Stomach (tissue), 9 donors: ENCODE data around the gene ATP5ME. TPM values are rescaled to one million over a fixed set of nuclear protein-coding genes. Genes with fewer than 3 reads are reported as not detected.

ENCODE experiments used
- DNase-seq, 2 donors: peaks; one replicate each; pipeline versions ENCODE4 v3.0.0 to v3.0.0-alpha.2; 2013 to 2019
- H3K27ac ChIP-seq, 5 donors: fragments of 200-600 bp in 4 of 5; sonication (generic) in 4 of 5; one replicate each; pipeline ENCODE4 v1.5.1; 2013 to 2019; ENCODE audit warnings: mild to moderate bottlenecking in 1 of 5, moderate library complexity in 1 of 5
- H3K27me3 ChIP-seq, 3 donors: fragments of 200-600 bp; sonication (generic); one replicate each; pipeline ENCODE4 v1.5.1; 2017 to 2019; ENCODE audit warnings: mixed run types in 1 of 3
- H3K36me3 ChIP-seq, 4 donors: fragments of 200-600 bp; sonication (generic); 1 replicate in 3 of 4; 2 replicates in 1 of 4; pipeline ENCODE4 v1.5.1; 2016 to 2019
- H3K4me1 ChIP-seq, 4 donors: fragments of 200-600 bp; sonication (generic); one replicate each; pipeline ENCODE4 v1.5.1; 2016 to 2019
- H3K4me3 ChIP-seq, 4 donors: fragments of 200-600 bp; sonication (generic) in 3 of 4; one replicate each; pipeline ENCODE4 v1.5.1; 2016 to 2019; ENCODE audit warnings: mild to moderate bottlenecking in 1 of 4
- H3K9me3 ChIP-seq, 4 donors: fragments of 200-600 bp; sonication (generic); one replicate each; pipeline ENCODE4 v1.5.1; 2016 to 2019
- CTCF ChIP-seq, 7 experiments: fragments of 450-650 bp in 4 of 7; fragments of 200-600 bp in 3 of 7; sonication (generic) in 3 of 7; IDR thresholded peaks; one replicate each; pipeline ENCODE4 v1.5.1; 2016 to 2019; ENCODE audit warnings: antibody characterized with exemption in 7 of 7, control low read depth in 2 of 7, mild to moderate bottlenecking in 1 of 7
- EP300 ChIP-seq: sonication (generic); formaldehyde crosslinking; IDR thresholded peaks from one replicate; pipeline ENCODE4 v1.6.1; 2017; ENCODE audit warnings: antibody characterized with exemption
- POLR2A ChIP-seq, 4 donors: fragments of 450-650 bp; IDR thresholded peaks; one replicate each; pipeline ENCODE4 v1.6.1; 2016; ENCODE audit warnings: antibody characterized with exemption in 4 of 4, control low read depth in 2 of 4, mild to moderate bottlenecking in 1 of 4, moderate library complexity in 1 of 4
- POLR2AphosphoS5 ChIP-seq, 3 donors: sonication (generic); formaldehyde crosslinking; IDR thresholded peaks; one replicate each; pipeline ENCODE4 v1.6.1; 2016; ENCODE audit warnings: antibody characterized with exemption in 3 of 3
- WGBS, 5 donors: extraction: QIAGEN DNeasy Blood & Tissue Kit in 3 of 5; methylation state at CpG; one replicate each; pipeline versions ENCODE4 v1.1.5 to v1.1.7; 2013 to 2018; 5-methylcytosine and 5-hydroxymethylcytosine counted together
- intact Hi-C: fragments of 100-400 bp; cut with DNase I; formaldehyde crosslinking; loops from one replicate; pipeline ENCODE4 v1.15.1; 2023; ENCODE audit warnings: low total_unique reads
- polyA plus RNA-seq, 3 donors: library from polyadenylated mRNA; stranded (reverse); fragments of 200-250 nt; gene quantifications; one replicate each; pipeline ENCODE4 v1.2.3, GENCODE V29; 2013
- total RNA-seq, 5 donors: library from RNA; depleted of rRNA; stranded (reverse); fragments of >200 nt; gene quantifications; one replicate each; pipeline versions ENCODE4 v1.1.0 to v1.2.3, GENCODE V29; 2014 to 2016
- donor health status: healthy with polysubstance abuse.
- donor health status: Bipolar disorder and iron deficiency.
- donor health status: healthy.

The ATP5ME gene
- total and polyA plus RNA-seq, 8 donors, result 8.0 to 876 (median 471) TPM

GRCh38 chr4:685679-686412 is 11.8 kb upstream of the ATP5ME start:
- no peak for TF ChIP-seq CTCF (IDR thresholded peaks at IDR 0.05)
- TF ChIP-seq EP300, result no peak
- TF ChIP-seq POLR2A (IDR thresholded peaks at IDR 0.05), result no peak
- TF ChIP-seq POLR2AphosphoS5 (IDR thresholded peaks at IDR 0.05), result no peak
- Histone ChIP-seq H3K4me1 (peaks cover 44 to 71% (median 64%) of the 10 kb centered on the region in 4 donors), H3K27ac (no peak overlapping the region), H3K27me3 (peaks cover 0 to 14% (median 0%) of the 10 kb centered on the region in 3 donors), H3K36me3 (peaks cover 0 to 9% (median 8%) of the 10 kb centered on the region in 4 donors), H3K9me3 (no peaks in the 10 kb centered on the region), H3K4me3 (no peak overlapping the region)
- intact Hi-C loops, result no loop called here
- 92 to 95% (median 94%) methylated on average over 27 to 37 of the region's 37 CpGs for WGBS, 5 donors
- DNase-seq, result peak in 1 of 2 donors; percentile 7

DNA sequence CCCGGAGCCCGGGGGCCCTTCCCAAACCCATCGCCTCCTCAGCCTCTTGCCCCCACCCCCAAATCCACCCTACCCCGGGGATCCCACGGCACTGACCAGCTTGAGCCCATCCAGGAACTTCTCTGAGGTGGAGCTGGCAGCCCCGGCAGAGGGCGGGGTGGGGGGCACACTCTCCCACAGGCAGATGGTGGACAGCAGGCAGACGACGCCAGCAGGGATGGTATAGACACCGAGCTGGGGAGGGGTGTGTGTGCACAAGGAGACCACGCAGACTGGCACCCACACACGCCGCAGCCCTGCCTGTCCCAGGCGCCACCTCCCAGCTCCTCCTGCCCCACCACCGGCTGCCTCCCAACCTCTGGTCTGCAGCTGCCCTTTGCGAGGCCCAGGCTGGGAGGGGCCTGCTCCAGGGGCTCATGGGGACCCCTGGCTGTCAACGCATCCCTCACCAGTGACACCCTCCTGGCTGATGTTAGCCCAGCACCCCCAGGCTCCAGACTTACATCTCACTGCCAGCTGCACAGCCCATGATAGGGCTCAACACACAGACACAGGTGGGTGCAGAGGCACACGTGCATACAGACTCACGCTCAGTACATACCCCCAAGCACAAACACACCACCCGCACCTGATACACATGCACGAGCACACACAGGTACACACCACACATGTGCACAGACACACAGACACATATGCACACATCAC is 10.7 kb upstream of the ATP5ME start:
- Histone ChIP-seq H3K9me3 (no peaks in the 10 kb centered on the region), H3K36me3 (peaks cover 0 to 9% (median 8%) of the 10 kb centered on the region in 4 donors), H3K27ac (no peak overlapping the region), H3K4me1 (peaks cover 46 to 72% (median 70%) of the 10 kb centered on the region in 4 donors), H3K4me3 (no peak overlapping the region), H3K27me3 (peaks cover 0 to 23% (median 0%) of the 10 kb centered on the region in 3 donors)
- TF ChIP-seq CTCF (IDR thresholded peaks at IDR 0.05), result no peak
- TF ChIP-seq POLR2A (IDR thresholded peaks at IDR 0.05), result no peak
- no peak for TF ChIP-seq POLR2AphosphoS5 (IDR thresholded peaks at IDR 0.05)
- TF ChIP-seq EP300, result no peak
- intact Hi-C loops, result no loop called here
- DNase-seq, result peak in 1 of 2 donors; percentile 10
- 73 to 83% (median 79%) methylated on average over 9 to 21 of the region's 21 CpGs for WGBS, 5 donors

- Histone ChIP-seq H3K4me1 (peaks cover 39 to 66% (median 63%) of the 10 kb centered on the region in 4 donors), H3K4me3 (no peak overlapping the region), H3K9me3 (no peaks in the 10 kb centered on the region), H3K27ac (peak overlapping the region in 1 of 5 donors; percentile 4), H3K36me3 (peaks cover 0 to 9% (median 8%) of the 10 kb centered on the region in 4 donors), H3K27me3 (peaks cover 0 to 29% (median 0%) of the 10 kb centered on the region in 3 donors)
- DNase-seq, result peak; percentile 74 to 88
- intact Hi-C loops, result no loop called here
- TF ChIP-seq EP300 (no peak), CTCF (IDR thresholded peaks at IDR 0.05) (peak in 5 of 7 experiments; percentile 39 to 66 (median 51)), POLR2AphosphoS5 (IDR thresholded peaks at IDR 0.05) (peak in 1 of 3 donors; percentile 22)
- 41 to 75% (median 52%) methylated on average over 12 to 19 of the region's 19 CpGs for WGBS, 5 donors
Measured at GRCh38 chr4:683982-684622, 10.0 kb upstream of the ATP5ME start.

DNA sequence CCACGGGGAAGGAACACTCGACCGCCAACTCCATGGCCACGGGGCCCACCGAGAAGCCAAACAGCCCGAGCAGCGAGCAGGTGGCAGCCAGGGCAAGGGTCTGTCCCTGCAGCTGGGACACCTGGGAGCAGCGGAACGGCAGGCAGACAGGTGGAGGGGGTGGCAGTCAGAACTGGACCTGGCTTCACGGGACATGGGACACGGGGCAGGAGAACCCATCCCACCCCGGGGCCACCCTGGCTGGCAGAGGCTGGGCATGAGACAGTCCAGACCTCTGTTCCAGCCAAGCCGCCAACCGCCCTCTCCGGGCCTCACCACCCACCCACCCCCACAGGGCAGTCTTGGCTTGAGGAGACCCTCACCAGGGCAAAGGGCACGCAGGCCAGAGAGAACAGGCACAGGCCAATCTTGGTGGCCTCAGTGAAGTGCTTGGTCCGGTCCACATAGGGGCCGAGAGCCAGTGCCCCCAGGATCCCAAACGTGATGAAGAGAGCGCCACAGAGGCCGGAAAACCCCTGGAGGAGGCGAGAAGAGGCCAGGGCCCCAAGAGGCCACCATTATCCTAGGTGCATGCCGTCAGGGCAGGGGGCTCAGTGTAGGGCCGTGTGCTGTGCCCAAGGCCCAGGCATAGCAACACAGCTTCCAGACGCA is 9.3 kb upstream of the ATP5ME start:
- H3K4me3 ChIP-seq, result no peak overlapping the region
- peaks cover 0 to 9% (median 8%) of the 10 kb centered on the region in 4 donors for H3K36me3 ChIP-seq
- no peaks in the 10 kb centered on the region for H3K9me3 ChIP-seq
- peaks cover 0 to 36% (median 0%) of the 10 kb centered on the region in 3 donors for H3K27me3 ChIP-seq
- peak overlapping the region in 1 of 5 donors; percentile 4 for H3K27ac ChIP-seq
- peaks cover 32 to 66% (median 59%) of the 10 kb centered on the region in 4 donors for H3K4me1 ChIP-seq
- no peak for DNase-seq
- TF ChIP-seq POLR2A (IDR thresholded peaks at IDR 0.05) (no peak), CTCF (IDR thresholded peaks at IDR 0.05) (no peak), POLR2AphosphoS5 (IDR thresholded peaks at IDR 0.05) (no peak), EP300 (no peak)
- intact Hi-C loops, result no loop called here
- WGBS, 5 donors, result 62 to 85% (median 79%) methylated on average over 8 to 25 of the region's 25 CpGs
